Measurements from ENCODE around the gene XPNPEP3. TPM values are rescaled to one million over a fixed set of nuclear protein-coding genes. Genes with fewer than 3 reads are reported as not detected.
A peak's percentile ranks its signal among the peaks of the same experiment; 100 is the strongest.
"Not testable (repeated sequence)": the region's sequence is repeated elsewhere in the genome, so short reads cannot be mapped to it uniquely, and the experiment has no call there.

Gene XPNPEP3
- total RNA-seq, 1 donor: 19.0 TPM

- DNase-seq (ENCODE audit: low read depth): no peak
- no peak overlapping the region for H3K4me3 ChIP-seq (ENCODE audit: low read depth, low read length)
- TF ChIP-seq, protein P1, sequence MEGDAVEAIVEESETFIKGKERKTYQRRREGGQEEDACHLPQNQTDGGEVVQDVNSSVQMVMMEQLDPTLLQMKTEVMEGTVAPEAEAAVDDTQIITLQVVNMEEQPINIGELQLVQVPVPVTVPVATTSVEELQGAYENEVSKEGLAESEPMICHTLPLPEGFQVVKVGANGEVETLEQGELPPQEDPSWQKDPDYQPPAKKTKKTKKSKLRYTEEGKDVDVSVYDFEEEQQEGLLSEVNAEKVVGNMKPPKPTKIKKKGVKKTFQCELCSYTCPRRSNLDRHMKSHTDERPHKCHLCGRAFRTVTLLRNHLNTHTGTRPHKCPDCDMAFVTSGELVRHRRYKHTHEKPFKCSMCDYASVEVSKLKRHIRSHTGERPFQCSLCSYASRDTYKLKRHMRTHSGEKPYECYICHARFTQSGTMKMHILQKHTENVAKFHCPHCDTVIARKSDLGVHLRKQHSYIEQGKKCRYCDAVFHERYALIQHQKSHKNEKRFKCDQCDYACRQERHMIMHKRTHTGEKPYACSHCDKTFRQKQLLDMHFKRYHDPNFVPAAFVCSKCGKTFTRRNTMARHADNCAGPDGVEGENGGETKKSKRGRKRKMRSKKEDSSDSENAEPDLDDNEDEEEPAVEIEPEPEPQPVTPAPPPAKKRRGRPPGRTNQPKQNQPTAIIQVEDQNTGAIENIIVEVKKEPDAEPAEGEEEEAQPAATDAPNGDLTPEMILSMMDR (IDR thresholded peaks at IDR 0.05; ENCODE audit: insufficient read depth, low read depth, low read length): no peak
Measured at GRCh38 chr22:40908895-40909294, 51.9 kb downstream of the XPNPEP3 start.

- TF ChIP-seq, protein P1 (IDR thresholded peaks at IDR 0.05; ENCODE audit: insufficient read depth, low read depth, low read length): no peak
- peak; percentile 20 for DNase-seq (ENCODE audit: low read depth)
- H3K4me3 ChIP-seq (ENCODE audit: low read depth, low read length): no peak overlapping the region
Measured at GRCh38 chr22:40911772-40912171, 54.8 kb downstream of the XPNPEP3 start.

- H3K4me3 ChIP-seq (ENCODE audit: low read depth, low read length); DNase-seq (ENCODE audit: low read depth): not testable (repeated sequence)
Measured at GRCh38 chr22:40912987-40913386, 56.0 kb downstream of the XPNPEP3 start.

- H3K4me3 ChIP-seq (ENCODE audit: low read depth, low read length): no peak overlapping the region
- TF ChIP-seq, protein P1 (IDR thresholded peaks at IDR 0.05; ENCODE audit: insufficient read depth, low read depth, low read length): no peak
- no peak for DNase-seq (ENCODE audit: low read depth)
Measured at GRCh38 chr22:40919446-40919845, 62.5 kb downstream of the XPNPEP3 start.

- H3K4me3 ChIP-seq (ENCODE audit: low read depth, low read length): no peak overlapping the region
- DNase-seq (ENCODE audit: low read depth): peak; percentile 48
- TF ChIP-seq, protein P1 (IDR thresholded peaks at IDR 0.05; ENCODE audit: insufficient read depth, low read depth, low read length): no peak
Measured at GRCh38 chr22:40920526-40920925, 63.6 kb downstream of the XPNPEP3 start.

DNA sequence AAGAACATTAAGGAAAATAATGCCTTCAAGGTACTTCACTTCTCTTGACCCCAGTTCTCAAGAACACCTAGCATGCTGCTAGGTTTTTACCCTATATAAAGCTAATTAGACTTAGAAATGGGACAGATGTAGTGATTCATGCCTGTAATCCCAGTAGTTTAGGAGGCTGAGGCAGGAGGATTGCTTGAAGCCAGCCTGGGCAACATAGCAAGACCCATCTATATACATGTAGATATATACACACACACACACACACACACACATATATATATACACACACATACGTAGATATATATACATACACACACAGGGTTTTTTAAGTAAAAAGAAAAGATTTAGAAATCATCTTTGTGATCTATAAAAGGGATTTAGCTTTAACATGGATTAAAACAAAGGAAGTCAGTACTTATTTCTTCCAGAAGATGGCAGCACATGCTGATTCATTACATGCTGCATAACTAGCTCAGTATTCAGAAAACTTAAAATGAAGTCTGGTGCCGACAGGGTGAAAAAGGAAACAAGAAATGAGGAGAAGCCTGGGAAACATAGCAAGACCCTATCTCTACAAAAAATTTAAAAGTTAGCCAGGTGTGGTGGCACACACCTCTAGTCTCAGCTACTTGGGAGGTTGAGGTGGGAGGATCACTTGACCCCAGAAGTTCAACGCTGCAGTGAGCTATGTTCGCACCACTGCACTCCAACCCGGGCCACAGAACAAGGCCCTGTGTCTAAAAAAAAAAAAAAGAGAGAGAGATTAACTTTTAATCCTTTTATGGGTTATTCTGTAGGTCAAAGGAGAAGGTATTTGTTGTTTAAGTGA lies 65.7 kb downstream of the XPNPEP3 start:
- TF ChIP-seq, protein P1 (IDR thresholded peaks at IDR 0.05; ENCODE audit: insufficient read depth, low read depth, low read length): peak; percentile 63
- DNase-seq (ENCODE audit: low read depth): peak; percentile 76
- no peak overlapping the region for H3K4me3 ChIP-seq (ENCODE audit: low read depth, low read length)

DNA sequence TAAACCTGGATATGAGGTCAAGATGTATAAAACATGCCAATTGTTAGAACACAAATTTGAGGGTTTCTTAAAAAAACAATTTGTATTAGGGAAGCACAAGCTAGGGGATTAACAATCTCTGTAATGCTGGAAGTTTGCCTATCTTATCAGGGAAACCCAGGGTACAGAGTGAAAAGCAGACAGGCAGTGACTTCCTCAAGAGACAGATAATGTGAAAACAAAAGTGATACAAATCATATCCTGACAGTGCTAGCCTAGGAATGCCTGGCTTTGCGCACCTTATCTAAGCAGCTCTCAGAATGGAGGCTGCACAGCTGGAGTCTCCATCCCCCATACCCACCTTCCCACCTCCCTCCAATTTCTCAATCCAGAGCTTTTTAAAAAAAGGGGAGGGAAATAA lies 71.7 kb downstream of the XPNPEP3 start:
- DNase-seq (ENCODE audit: low read depth): peak; percentile 24
- TF ChIP-seq, protein P1 (IDR thresholded peaks at IDR 0.05; ENCODE audit: insufficient read depth, low read depth, low read length): no peak
- no peak overlapping the region for H3K4me3 ChIP-seq (ENCODE audit: low read depth, low read length)
